22Rv1 (cell line): ENCODE results near the gene KRT81.

Source experiments
- ZFX ChIP-seq: fragments of 450-650 bp; IDR thresholded peaks from 2 replicates; pipeline ENCODE4 v1.6.1; 2017; ENCODE audit warnings: antibody characterized with exemption, borderline replicate concordance
- TF ChIP-seq, protein P1 (sequence below): fragments of 450-650 bp; IDR thresholded peaks from 2 replicates; pipeline ENCODE4 v1.5.1; 2017; ENCODE audit warnings: mild to moderate bottlenecking

DNA sequence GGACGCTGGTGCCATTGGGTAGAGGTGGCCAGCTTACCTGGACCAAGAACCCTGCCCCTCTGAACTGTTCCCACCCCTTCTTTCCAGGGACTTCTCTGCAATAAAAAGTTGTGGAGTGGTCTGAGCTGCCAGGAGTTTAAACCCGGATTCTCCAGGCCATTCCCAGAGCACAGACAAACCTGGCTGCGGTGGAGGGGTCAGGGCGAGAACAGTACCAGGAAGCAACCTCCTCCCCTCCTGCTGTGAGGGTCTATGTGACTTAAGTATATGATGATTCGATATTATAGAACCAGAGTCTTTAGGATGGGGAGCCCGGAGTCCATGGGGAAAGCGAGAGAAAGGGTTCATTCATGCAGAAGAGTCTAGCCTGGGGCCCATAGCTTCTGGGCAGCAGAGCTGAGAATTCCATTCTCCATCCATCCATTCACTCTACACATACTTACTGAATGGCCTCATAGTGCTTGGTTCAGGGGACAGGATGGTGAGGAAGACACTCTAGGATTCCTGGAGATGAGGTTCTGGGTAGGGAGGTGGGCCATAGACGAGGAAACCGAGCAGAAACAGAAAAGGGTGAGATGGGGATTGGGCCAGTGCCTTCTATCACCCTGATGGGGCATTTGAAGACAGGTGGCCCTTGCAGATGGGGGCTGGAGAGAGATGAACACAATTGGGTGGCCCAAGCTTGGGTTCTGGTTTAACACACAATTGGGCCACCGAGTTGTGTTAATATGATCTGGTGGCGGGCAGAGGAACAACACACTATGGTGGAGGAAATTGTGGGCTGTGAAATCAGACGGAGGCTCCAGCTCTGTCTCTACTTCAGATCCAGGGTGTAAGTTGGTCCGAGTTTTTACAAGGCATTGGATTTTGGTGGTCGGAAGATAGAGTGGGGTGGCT, 11.7 kb downstream of the KRT81 start:
- TF ChIP-seq, protein P1, sequence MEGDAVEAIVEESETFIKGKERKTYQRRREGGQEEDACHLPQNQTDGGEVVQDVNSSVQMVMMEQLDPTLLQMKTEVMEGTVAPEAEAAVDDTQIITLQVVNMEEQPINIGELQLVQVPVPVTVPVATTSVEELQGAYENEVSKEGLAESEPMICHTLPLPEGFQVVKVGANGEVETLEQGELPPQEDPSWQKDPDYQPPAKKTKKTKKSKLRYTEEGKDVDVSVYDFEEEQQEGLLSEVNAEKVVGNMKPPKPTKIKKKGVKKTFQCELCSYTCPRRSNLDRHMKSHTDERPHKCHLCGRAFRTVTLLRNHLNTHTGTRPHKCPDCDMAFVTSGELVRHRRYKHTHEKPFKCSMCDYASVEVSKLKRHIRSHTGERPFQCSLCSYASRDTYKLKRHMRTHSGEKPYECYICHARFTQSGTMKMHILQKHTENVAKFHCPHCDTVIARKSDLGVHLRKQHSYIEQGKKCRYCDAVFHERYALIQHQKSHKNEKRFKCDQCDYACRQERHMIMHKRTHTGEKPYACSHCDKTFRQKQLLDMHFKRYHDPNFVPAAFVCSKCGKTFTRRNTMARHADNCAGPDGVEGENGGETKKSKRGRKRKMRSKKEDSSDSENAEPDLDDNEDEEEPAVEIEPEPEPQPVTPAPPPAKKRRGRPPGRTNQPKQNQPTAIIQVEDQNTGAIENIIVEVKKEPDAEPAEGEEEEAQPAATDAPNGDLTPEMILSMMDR: 0 out of 2 replicates have a peak, but pooled peaks have one; percentile 36
- TF ChIP-seq ZFX: no peak
